ENCODE results near the gene BNC2. TPM values are rescaled to one million over a fixed set of nuclear protein-coding genes. Genes with fewer than 3 reads are reported as not detected.

Gene BNC2
- total RNA-seq, 1 donor from 2014 or later = 5.4 TPM

- no peak overlapping the region for H3K4me3 Mint-ChIP-seq
- no peak for DNase-seq (ENCODE audit: low read depth, low spot score)
- no peak for TF ChIP-seq CTCF (conservative IDR thresholded peaks at IDR 0.05)
- H3K9me3 Mint-ChIP-seq = no peaks in the 10 kb centered on the region
- no peaks in the 10 kb centered on the region for H3K36me3 Mint-ChIP-seq (ENCODE audit: low read depth)
- H3K27ac Mint-ChIP-seq (ENCODE audit: unreplicated experiment) = no peak overlapping the region
- peaks cover 20% of the 10 kb centered on the region for H3K4me1 Mint-ChIP-seq
- no peaks in the 10 kb centered on the region for H3K27me3 Mint-ChIP-seq (ENCODE audit: low read depth)
These were observed 180.3 kb downstream of the BNC2 start for GRCh38 chr9:16690205-16690604.

- H3K27me3 Mint-ChIP-seq (ENCODE audit: low read depth) = no peaks in the 10 kb centered on the region
- H3K4me1 Mint-ChIP-seq = peaks cover 20% of the 10 kb centered on the region
- TF ChIP-seq CTCF (conservative IDR thresholded peaks at IDR 0.05) = no peak
- H3K27ac Mint-ChIP-seq (ENCODE audit: unreplicated experiment) = no peak overlapping the region
- H3K9me3 Mint-ChIP-seq = no peaks in the 10 kb centered on the region
- H3K4me3 Mint-ChIP-seq = no peak overlapping the region
- no peaks in the 10 kb centered on the region for H3K36me3 Mint-ChIP-seq (ENCODE audit: low read depth)
- DNase-seq (ENCODE audit: low read depth, low spot score) = no peak
These were observed 181.0 kb downstream of the BNC2 start for GRCh38 chr9:16689351-16689938.

- Mint-ChIP-seq H3K27ac (ENCODE audit: unreplicated experiment) (no peak overlapping the region), H3K4me3 (no peak overlapping the region), H3K9me3 (no peaks in the 10 kb centered on the region), H3K27me3 (ENCODE audit: low read depth) (no peaks in the 10 kb centered on the region), H3K36me3 (ENCODE audit: low read depth) (no peaks in the 10 kb centered on the region), H3K4me1 (peaks cover 20% of the 10 kb centered on the region)
- no peak for DNase-seq (ENCODE audit: low read depth, low spot score)
- TF ChIP-seq CTCF (conservative IDR thresholded peaks at IDR 0.05) = no peak
These were observed 181.7 kb downstream of the BNC2 start for GRCh38 chr9:16688814-16689213.

GRCh38 chr9:16687678-16688369 is 182.6 kb downstream of the BNC2 start:
- Mint-ChIP-seq H3K27ac (ENCODE audit: unreplicated experiment) (no peak overlapping the region), H3K9me3 (no peaks in the 10 kb centered on the region), H3K4me3 (no peak overlapping the region), H3K4me1 (peaks cover 27% of the 10 kb centered on the region), H3K36me3 (ENCODE audit: low read depth) (no peaks in the 10 kb centered on the region), H3K27me3 (ENCODE audit: low read depth) (no peaks in the 10 kb centered on the region)
- DNase-seq (ENCODE audit: low read depth, low spot score) = no peak
- TF ChIP-seq CTCF (conservative IDR thresholded peaks at IDR 0.05) = no peak

GRCh38 chr9:16683326-16683725 is 187.1 kb downstream of the BNC2 start:
- TF ChIP-seq CTCF (conservative IDR thresholded peaks at IDR 0.05) = no peak
- Mint-ChIP-seq H3K27ac (ENCODE audit: unreplicated experiment) (no peak overlapping the region), H3K36me3 (ENCODE audit: low read depth) (no peaks in the 10 kb centered on the region), H3K27me3 (ENCODE audit: low read depth) (no peaks in the 10 kb centered on the region), H3K4me3 (no peak overlapping the region), H3K9me3 (no peaks in the 10 kb centered on the region), H3K4me1 (peaks cover 45% of the 10 kb centered on the region)
- DNase-seq (ENCODE audit: low read depth, low spot score) = no peak
